Aorta (tissue), 5 donors: ENCODE results near the gene HSD3B2. TPM values are rescaled to one million over a fixed set of nuclear protein-coding genes. Genes with fewer than 3 reads are reported as not detected.

Experiments
- ATAC-seq: fragments of 200-7000 bp; cut with Tn5 transposase; one replicate; pipeline ENCODE4 v1.9.1; 2022; ENCODE audit warnings: moderate library complexity; ENCODE audit not compliant: low FRiP score
- DNase-seq, 2 donors: peaks; one replicate each; pipeline ENCODE4 v3.0.0-alpha.2; 2020
- H3K27ac ChIP-seq, 2 donors: one replicate each; pipeline ENCODE4 v1.5.1; 2013; ENCODE audit warnings: low read length in 2 of 2, mild to moderate bottlenecking in 2 of 2, moderate library complexity in 2 of 2, control low read depth in 1 of 2, inconsistent platforms in 1 of 2, low read depth in 1 of 2
- H3K27me3 ChIP-seq, 2 donors: one replicate each; pipeline ENCODE4 v1.6.1; 2013; ENCODE audit warnings: control low read depth in 1 of 2, low read length in 1 of 2, mild to moderate bottlenecking in 1 of 2, moderate library complexity in 1 of 2; ENCODE audit not compliant: insufficient read depth in 2 of 2, control insufficient read depth in 1 of 2
- H3K36me3 ChIP-seq, 2 donors: one replicate each; pipeline ENCODE4 v1.6.1; 2013; ENCODE audit warnings: control low read depth in 1 of 2, low read length in 1 of 2, mild to moderate bottlenecking in 1 of 2; ENCODE audit not compliant: insufficient read depth in 2 of 2, control insufficient read depth in 1 of 2
- H3K4me1 ChIP-seq, 2 donors: one replicate each; pipeline ENCODE4 v1.6.1; 2013; ENCODE audit warnings: low read length in 2 of 2, control low read depth in 1 of 2, mild to moderate bottlenecking in 1 of 2, moderate library complexity in 1 of 2; ENCODE audit not compliant: insufficient read depth in 2 of 2, control insufficient read depth in 1 of 2
- H3K4me3 ChIP-seq, 2 donors: one replicate each; pipeline ENCODE4 v1.5.1; 2013; ENCODE audit warnings: low read length in 2 of 2, control low read depth in 1 of 2, mild to moderate bottlenecking in 1 of 2
- H3K9me3 ChIP-seq: one replicate; pipeline ENCODE4 v1.6.1; 2013; ENCODE audit warnings: mild to moderate bottlenecking, low read length; ENCODE audit not compliant: control insufficient read depth
- WGBS, 2 donors: extraction: QIAGEN DNeasy Blood & Tissue Kit; methylation state at CpG; one replicate each; pipeline ENCODE4 v1.1.7; 2013; 5-methylcytosine and 5-hydroxymethylcytosine counted together
- intact Hi-C, 2 donors: fragments of 100-400 bp; cut with DNase I; formaldehyde crosslinking; loops; one replicate each; pipeline versions ENCODE4 v1.14.2 to v1.15.0; 2022
- polyA plus RNA-seq, 2 donors: library from polyadenylated mRNA; stranded (reverse); fragments of 200-250 nt; gene quantifications; one replicate each; pipeline ENCODE4 v1.2.3, GENCODE V29; 2013
- total RNA-seq, 2 donors: library from RNA; stranded (reverse); fragmentation: NEBNext Ultra II Directional; extraction: Animal tissue kit (Norgen Biotek cat#: 25700); gene quantifications; one replicate each; pipeline ENCODE4 v1.2.1, GENCODE V29; 2021
- donor health status: healthy with polysubstance abuse.
- donor health status: Bipolar disorder and iron deficiency.
- donor health status: DM: no; HTN: no; CAD: no.
- donor health status: DM: no; HTN: no; CAD: no.
- donor health status: DM: yes; HTN: yes; CAD: no.

Gene HSD3B2
- total and polyA plus RNA-seq, 4 donors = 0.23 to 0.55 TPM; not detected in 2

DNA sequence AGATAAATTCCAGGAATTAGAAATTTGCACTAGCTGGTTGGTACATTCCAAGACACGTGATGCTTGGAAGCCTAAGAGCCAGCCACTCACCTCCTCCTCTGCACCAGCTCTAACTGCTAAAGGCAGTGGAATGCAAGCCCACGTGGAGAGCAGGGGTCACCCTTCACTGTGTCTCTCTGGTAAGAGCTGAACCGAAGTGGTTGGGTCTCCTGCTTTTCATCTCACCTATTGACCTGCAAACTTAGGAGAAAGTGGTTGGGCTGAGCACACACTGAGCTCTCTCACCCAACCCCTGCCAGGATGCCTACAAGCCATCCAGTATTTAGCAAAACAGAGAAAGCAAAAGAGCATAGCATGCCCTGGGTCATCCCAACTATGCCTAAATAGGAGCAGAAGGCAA lies 27.1 kb upstream of the HSD3B2 start:
- ATAC-seq (no peak), DNase-seq (no peak)
- Histone ChIP-seq H3K36me3 (no peaks in the 10 kb centered on the region), H3K9me3 (peaks cover 2% of the 10 kb centered on the region), H3K27me3 (no peaks in the 10 kb centered on the region), H3K27ac (no peak overlapping the region), H3K4me1 (no peaks in the 10 kb centered on the region), H3K4me3 (no peak overlapping the region)
- 18 to 20% methylated on average over 3 of the region's 3 CpGs for WGBS, 2 donors
- intact Hi-C loops = no loop called here

- intact Hi-C loops = no loop called here
- Histone ChIP-seq H3K4me3 (no peak overlapping the region), H3K4me1 (no peaks in the 10 kb centered on the region), H3K27me3 (no peaks in the 10 kb centered on the region), H3K36me3 (no peaks in the 10 kb centered on the region), H3K27ac (no peak overlapping the region), H3K9me3 (peaks cover 2% of the 10 kb centered on the region)
- WGBS, 2 donors = 46 to 59% methylated on average over 1 of the region's 1 CpG
- DNase-seq = no peak
- ATAC-seq = no peak
These were observed 26.5 kb upstream of the HSD3B2 start for GRCh38 chr1:119388450-119388849.

GRCh38 chr1:119390526-119390925 lies 24.4 kb upstream of the HSD3B2 start:
- Histone ChIP-seq H3K4me3 (no peak overlapping the region), H3K36me3 (no peaks in the 10 kb centered on the region), H3K27me3 (no peaks in the 10 kb centered on the region), H3K4me1 (no peaks in the 10 kb centered on the region), H3K9me3 (peaks cover 2% of the 10 kb centered on the region), H3K27ac (no peak overlapping the region)
- intact Hi-C loops = no loop called here
- ATAC-seq = no peak
- no peak for DNase-seq

GRCh38 chr1:119391749-119392148 lies 23.2 kb upstream of the HSD3B2 start:
- H3K36me3 ChIP-seq = no peaks in the 10 kb centered on the region
- no peak overlapping the region for H3K4me3 ChIP-seq
- 56 to 60% methylated on average over 3 of the region's 3 CpGs for WGBS, 2 donors
- no peak overlapping the region for H3K27ac ChIP-seq
- intact Hi-C loops = no loop called here
- no peak for DNase-seq
- H3K4me1 ChIP-seq = no peaks in the 10 kb centered on the region
- no peaks in the 10 kb centered on the region for H3K27me3 ChIP-seq
- no peak for ATAC-seq
- H3K9me3 ChIP-seq = peaks cover 2% of the 10 kb centered on the region

- WGBS, 2 donors = 52 to 56% methylated on average over 1 of the region's 1 CpG
- no peak for DNase-seq
- no peak for ATAC-seq
- H3K36me3 ChIP-seq = no peaks in the 10 kb centered on the region
- no peaks in the 10 kb centered on the region for H3K27me3 ChIP-seq
- no peaks in the 10 kb centered on the region for H3K9me3 ChIP-seq
- H3K4me1 ChIP-seq = no peaks in the 10 kb centered on the region
- no peak overlapping the region for H3K4me3 ChIP-seq
- H3K27ac ChIP-seq = no peak overlapping the region
- intact Hi-C loops = no loop called here
These were observed 20.9 kb upstream of the HSD3B2 start for GRCh38 chr1:119394085-119394484.

GRCh38 chr1:119396982-119397381 lies 18.0 kb upstream of the HSD3B2 start:
- Histone ChIP-seq H3K4me1 (no peaks in the 10 kb centered on the region), H3K4me3 (no peak overlapping the region), H3K36me3 (no peaks in the 10 kb centered on the region), H3K9me3 (no peaks in the 10 kb centered on the region), H3K27ac (no peak overlapping the region), H3K27me3 (no peaks in the 10 kb centered on the region)
- intact Hi-C loops = no loop called here
- DNase-seq (no peak), ATAC-seq (no peak)

DNA sequence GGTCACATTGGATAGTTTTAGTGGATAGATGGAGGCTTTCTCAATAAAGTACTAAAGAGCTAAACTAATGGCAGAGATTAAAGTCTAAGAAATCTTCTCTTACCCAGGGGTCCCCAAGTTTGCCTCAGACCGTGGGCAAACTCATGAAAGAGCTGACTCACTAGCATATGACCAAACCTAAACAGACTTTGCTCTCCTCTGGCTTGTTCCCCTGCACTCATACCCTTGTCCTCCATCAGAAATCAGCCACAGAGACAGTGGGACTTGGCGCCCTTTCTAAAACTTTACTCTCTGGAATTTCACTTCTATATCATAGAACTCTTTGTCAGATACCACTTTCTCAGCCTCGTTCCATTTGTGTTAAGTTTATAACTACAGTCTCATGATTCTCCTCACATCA lies 17.0 kb upstream of the HSD3B2 start:
- intact Hi-C loops = no loop called here
- WGBS, 2 donors = 67 to 74% methylated on average over 3 of the region's 3 CpGs
- Histone ChIP-seq H3K9me3 (no peaks in the 10 kb centered on the region), H3K4me3 (no peak overlapping the region), H3K27me3 (no peaks in the 10 kb centered on the region), H3K4me1 (no peaks in the 10 kb centered on the region), H3K27ac (no peak overlapping the region), H3K36me3 (no peaks in the 10 kb centered on the region)
- no peak for DNase-seq
- ATAC-seq = no peak

DNA sequence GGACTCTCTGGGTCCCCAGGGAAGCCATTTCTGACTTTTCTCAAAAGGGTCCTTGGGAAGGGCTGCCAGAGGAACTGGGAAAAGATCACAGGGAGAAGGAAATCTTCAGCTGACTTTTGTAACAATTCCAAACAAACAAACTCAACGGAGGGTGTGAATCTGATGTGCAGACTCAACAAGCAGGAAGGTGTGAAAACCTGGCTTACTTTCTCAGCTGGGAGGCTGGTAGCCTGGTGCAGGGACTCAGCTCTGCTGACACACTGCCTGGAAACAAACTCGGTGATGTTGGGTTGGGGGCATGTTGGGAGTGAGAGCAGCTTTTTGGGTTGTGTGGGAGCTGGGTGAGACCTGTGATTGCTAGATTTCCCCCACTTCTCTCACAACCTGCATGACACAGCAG lies 10.2 kb upstream of the HSD3B2 start:
- no peak for DNase-seq
- no peaks in the 10 kb centered on the region for H3K27me3 ChIP-seq
- WGBS, 2 donors = 18 to 33% methylated on average over 2 of the region's 2 CpGs
- no peak overlapping the region for H3K27ac ChIP-seq
- H3K9me3 ChIP-seq = peaks cover 2% of the 10 kb centered on the region
- no peak for ATAC-seq
- no peak overlapping the region for H3K4me3 ChIP-seq
- no peaks in the 10 kb centered on the region for H3K4me1 ChIP-seq
- intact Hi-C loops = no loop called here
- H3K36me3 ChIP-seq = no peaks in the 10 kb centered on the region

GRCh38 chr1:119409731-119410130 lies 5.2 kb upstream of the HSD3B2 start:
- Histone ChIP-seq H3K27ac (no peak overlapping the region), H3K36me3 (no peaks in the 10 kb centered on the region), H3K27me3 (no peaks in the 10 kb centered on the region), H3K4me3 (no peak overlapping the region), H3K9me3 (no peaks in the 10 kb centered on the region), H3K4me1 (no peaks in the 10 kb centered on the region)
- intact Hi-C loops = no loop called here
- ATAC-seq (no peak), DNase-seq (no peak)
